SK-N-MC (cell line): ENCODE data around the gene WARS2.

ENCODE experiments used
- EZH2 ChIP-seq: fragments of 200-600 bp; sonication (generic); IDR thresholded peaks from one replicate; pipeline ENCODE4 v1.6.1; 2017; ENCODE audit warnings: antibody characterized with exemption
- FOXP2 ChIP-seq: optimal IDR thresholded peaks from 2 replicates; pipeline ENCODE3; 2011; ENCODE audit warnings: mild to moderate bottlenecking, moderate library complexity; ENCODE audit not compliant: insufficient read depth; ENCODE audit errors: extremely low read length, control extremely low read depth
- POLR2AphosphoS5 ChIP-seq: IDR thresholded peaks from 2 replicates; pipeline ENCODE4 v1.6.1; 2012; ENCODE audit warnings: mild to moderate bottlenecking, low read depth, low read length, borderline replicate concordance

- no peak for TF ChIP-seq EZH2
- no peak for TF ChIP-seq POLR2AphosphoS5
- TF ChIP-seq FOXP2: no peak
Observed at GRCh38 chr1:119147661-119148090, 7.2 kb upstream of the WARS2 start.
